NT2/D1 (cell line): Measurements from ENCODE around the gene CSTB.

ENCODE experiments used
- DNase-seq: peaks from one replicate; pipeline ENCODE4 v3.0.0-alpha.2; 2011; ENCODE audit warnings: low read depth, low spot score
- H3K27me3 ChIP-seq: 2 replicates; pipeline ENCODE4 v1.6.0; 2011; ENCODE audit warnings: mild to moderate bottlenecking; ENCODE audit not compliant: insufficient read length, insufficient read depth
- H3K36me3 ChIP-seq: 2 replicates; pipeline ENCODE4 v1.6.1; 2011; ENCODE audit warnings: mild to moderate bottlenecking, low read length, mixed read lengths; ENCODE audit not compliant: insufficient read depth, insufficient read length
- H3K4me1 ChIP-seq: 2 replicates; pipeline ENCODE4 v1.5.1; 2011; ENCODE audit not compliant: insufficient read depth, insufficient read length
- H3K4me3 ChIP-seq: 2 replicates; pipeline ENCODE4 v1.5.1; 2011; ENCODE audit warnings: low read depth; ENCODE audit not compliant: insufficient read length
- H3K9ac ChIP-seq: 2 replicates; pipeline ENCODE4 v1.6.0; 2011; ENCODE audit warnings: low read depth; ENCODE audit not compliant: insufficient read length
- H3K9me3 ChIP-seq: 2 replicates; pipeline ENCODE4 v1.5.1; 2011; ENCODE audit warnings: mild to moderate bottlenecking, low read length; ENCODE audit not compliant: insufficient read depth
- SUZ12 ChIP-seq: IDR thresholded peaks from 2 replicates; pipeline ENCODE4 v1.6.1; 2011; ENCODE audit not compliant: insufficient read length, insufficient read depth; ENCODE audit errors: extremely low read depth
- YY1 ChIP-seq: IDR thresholded peaks from 2 replicates; pipeline ENCODE4 v1.6.1; 2011; ENCODE audit not compliant: insufficient read length, insufficient read depth
- ZNF274 ChIP-seq: IDR thresholded peaks from 2 replicates; pipeline ENCODE4 v1.6.1; 2011; ENCODE audit warnings: mild to moderate bottlenecking, low read depth, low read length

The CSTB gene

GRCh38 chr21:43802713-43803313 lies 26.7 kb upstream of the CSTB start:
- no peak overlapping the region for H3K4me3 ChIP-seq
- H3K27me3 ChIP-seq: no peaks in the 10 kb centered on the region
- H3K9ac ChIP-seq: no peak overlapping the region
- peaks cover 90% of the 10 kb centered on the region for H3K36me3 ChIP-seq
- DNase-seq: no peak
- no peaks in the 10 kb centered on the region for H3K9me3 ChIP-seq
- TF ChIP-seq SUZ12 (no peak), YY1 (no peak)
- no peaks in the 10 kb centered on the region for H3K4me1 ChIP-seq

- H3K4me1 ChIP-seq: no peaks in the 10 kb centered on the region
- H3K36me3 ChIP-seq: peaks cover 98% of the 10 kb centered on the region
- TF ChIP-seq SUZ12 (no peak), ZNF274 (no peak), YY1 (no peak)
Measured at GRCh38 chr21:43801006-43801783, 25.1 kb upstream of the CSTB start.

GRCh38 chr21:43800566-43800965 lies 24.5 kb upstream of the CSTB start:
- DNase-seq: no peak
- Histone ChIP-seq H3K9me3 (no peaks in the 10 kb centered on the region), H3K4me3 (no peak overlapping the region), H3K36me3 (peaks cover 98% of the 10 kb centered on the region), H3K4me1 (no peaks in the 10 kb centered on the region), H3K9ac (no peak overlapping the region), H3K27me3 (no peaks in the 10 kb centered on the region)
- no peak for TF ChIP-seq SUZ12
- TF ChIP-seq ZNF274: no peak
- TF ChIP-seq YY1: no peak

More at GRCh38 chr21:43801006-43801783, 25.1 kb upstream of the CSTB start:
- Histone ChIP-seq H3K27me3 (no peaks in the 10 kb centered on the region), H3K9me3 (no peaks in the 10 kb centered on the region), H3K9ac (no peak overlapping the region), H3K4me3 (no peak overlapping the region)
- no peak for DNase-seq

- TF ChIP-seq ZNF274 (no peak), YY1 (no peak), SUZ12 (no peak)
- Histone ChIP-seq H3K9me3 (no peaks in the 10 kb centered on the region), H3K9ac (no peak overlapping the region), H3K36me3 (peaks cover 98% of the 10 kb centered on the region), H3K4me3 (no peak overlapping the region), H3K27me3 (no peaks in the 10 kb centered on the region), H3K4me1 (no peaks in the 10 kb centered on the region)
- no peak for DNase-seq
Measured at GRCh38 chr21:43800124-43800523, 24.0 kb upstream of the CSTB start.

- no peak for TF ChIP-seq ZNF274
- TF ChIP-seq SUZ12: no peak
- no peak for TF ChIP-seq YY1
- no peak overlapping the region for H3K9ac ChIP-seq
- H3K36me3 ChIP-seq: peaks cover 100% of the 10 kb centered on the region
- no peaks in the 10 kb centered on the region for H3K9me3 ChIP-seq
- no peaks in the 10 kb centered on the region for H3K4me1 ChIP-seq
- H3K27me3 ChIP-seq: no peaks in the 10 kb centered on the region
- no peak overlapping the region for H3K4me3 ChIP-seq
- DNase-seq: no peak
Measured at GRCh38 chr21:43799301-43799840, 23.3 kb upstream of the CSTB start.

DNA sequence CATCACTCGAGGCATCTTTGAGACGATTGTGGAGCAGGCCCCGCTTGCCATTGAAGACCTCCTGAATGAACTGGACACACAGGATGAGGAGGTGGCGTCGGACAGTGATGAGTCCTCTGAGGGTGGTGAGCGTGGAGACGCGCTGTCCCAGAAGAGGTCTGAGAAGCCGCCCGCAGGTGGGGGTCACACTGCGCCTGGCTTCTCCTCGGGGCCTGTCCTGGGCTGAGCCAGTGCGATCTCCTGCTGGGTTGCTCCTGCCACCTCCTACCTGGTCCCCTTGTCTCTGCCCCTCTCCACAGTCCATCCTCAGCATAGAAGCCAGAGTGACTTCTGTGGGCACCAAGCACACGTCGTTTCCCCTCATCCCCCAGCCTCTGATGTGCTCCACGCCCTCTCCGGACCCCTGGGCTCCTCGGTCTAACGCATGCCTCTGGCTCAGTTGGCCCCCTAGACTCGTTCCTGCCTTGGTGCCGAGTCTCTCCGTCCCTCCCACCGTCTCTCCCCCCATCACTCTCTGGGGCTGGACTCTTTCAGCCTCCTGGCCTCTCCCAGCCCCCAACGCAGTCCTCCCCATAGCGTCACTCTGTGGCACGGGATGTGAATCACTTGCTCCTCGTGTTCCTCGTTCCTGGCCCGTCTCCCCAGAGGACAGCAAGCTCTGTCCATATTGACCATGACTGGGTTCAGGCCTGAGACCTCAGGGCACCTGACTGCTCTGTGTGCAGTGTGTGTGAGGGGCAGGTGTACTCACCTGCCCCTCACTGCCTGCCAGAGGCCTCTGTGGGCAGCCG lies 22.0 kb upstream of the CSTB start:
- DNase-seq: no peak
- no peaks in the 10 kb centered on the region for H3K4me1 ChIP-seq
- H3K27me3 ChIP-seq: no peaks in the 10 kb centered on the region
- peaks cover 100% of the 10 kb centered on the region for H3K36me3 ChIP-seq
- no peak overlapping the region for H3K9ac ChIP-seq
- no peaks in the 10 kb centered on the region for H3K9me3 ChIP-seq
- H3K4me3 ChIP-seq: no peak overlapping the region
- TF ChIP-seq ZNF274 (no peak), SUZ12 (no peak), YY1 (no peak)

DNA sequence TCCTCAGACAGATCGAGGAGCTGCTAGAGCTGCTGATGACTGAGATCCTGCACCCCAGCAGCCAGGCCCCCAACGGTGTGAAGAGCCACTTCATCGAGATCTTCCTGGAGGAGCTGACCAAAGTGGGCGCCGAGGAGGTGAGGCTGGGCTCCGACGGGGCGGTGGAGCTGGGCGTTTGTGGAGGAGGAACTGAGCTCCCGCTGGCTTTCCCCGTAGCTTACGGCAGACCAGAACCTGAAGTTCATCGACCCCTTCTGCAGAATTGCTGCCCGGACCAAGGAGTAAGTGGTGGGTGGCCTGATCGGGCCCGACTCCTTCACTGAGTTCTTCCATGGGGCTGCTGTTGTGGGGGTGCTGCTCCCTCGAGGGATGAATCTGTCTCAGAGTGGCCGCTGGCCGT lies 21.3 kb upstream of the CSTB start:
- Histone ChIP-seq H3K4me1 (no peaks in the 10 kb centered on the region), H3K36me3 (peaks cover 100% of the 10 kb centered on the region), H3K9ac (no peak overlapping the region), H3K27me3 (no peaks in the 10 kb centered on the region), H3K9me3 (no peaks in the 10 kb centered on the region), H3K4me3 (no peak overlapping the region)
- DNase-seq: no peak
- TF ChIP-seq YY1: no peak
- TF ChIP-seq SUZ12: no peak
- TF ChIP-seq ZNF274: no peak
